K562 (cell line): ENCODE results near the gene NSDHL. TPM values are rescaled to one million over a fixed set of nuclear protein-coding genes. Genes with fewer than 3 reads are reported as not detected.

Experiments used
- ATAC-seq: fragments of 200-7000 bp; cut with Tn5 transposase; 3 replicates; pipeline ENCODE4 v1.9.1; 2020; ENCODE audit warnings: moderate library complexity
- BruUV-seq: library from RNA; stranded (reverse); fragments of 400-500 nt; replicated peaks from 2 replicates; lab custom pipeline; 2021; lab: Mats Ljungman, UMichigan
- CTCF ChIA-PET: fragments of 300-600 bp; formaldehyde crosslinking; extraction: SDS; loops from one replicate; lab custom pipeline; 2021; ENCODE audit warnings: low intra/inter-chr PET ratio; lab: Yijun Ruan, JAX
- POLR2A ChIA-PET: fragments of 300-600, 350-650 bp; sonication (Branson Sonifier 250); formaldehyde crosslinking; extraction: SDS; loops from one replicate; lab custom pipeline; 2021; ENCODE audit warnings: antibody characterized with exemption, inconsistent platforms; lab: Yijun Ruan, JAX
- DNase-seq, 4 experiments: peaks; one replicate each; pipeline versions ENCODE4 v3.0.0 to v3.0.0-alpha.2; 2011 to 2018; ENCODE audit warnings: low spot score in 3 of 4, mixed read lengths in 3 of 4; ENCODE audit errors: extremely low read depth in 1 of 4
- FAIRE-seq: peaks from 2 replicates; lab custom pipeline; 2011; peaks lifted over from hg19 to GRCh38; lab: Jason Lieb, UNC
- H2AFZ ChIP-seq: 2 replicates; pipeline ENCODE4 v1.6.0; 2011; ENCODE audit warnings: low read depth, low read length, control low read depth, inconsistent platforms
- H3K27ac ChIP-seq: fragments of 200-600 bp; 3 replicates; pipeline ENCODE4 v1.8.0; 2011; ENCODE audit warnings: low read depth, mild to moderate bottlenecking, control low read depth, inconsistent platforms, low read length, moderate library complexity, mixed read lengths; ENCODE audit errors: extremely low read depth
- H3K27me3 ChIP-seq, 2 experiments: fragments of 300-600 bp in 1 of 2; 2 replicates in 1 of 2; 3 replicates in 1 of 2; pipeline versions ENCODE4 v1.6.0 to v1.8.0; 2011; ENCODE audit warnings: inconsistent platforms in 2 of 2, low read length in 2 of 2, mild to moderate bottlenecking in 1 of 2, mixed read lengths in 1 of 2, moderate library complexity in 1 of 2; ENCODE audit not compliant: control insufficient read depth in 2 of 2, insufficient read depth in 2 of 2
- H3K36me3 ChIP-seq: fragments of 300-600 bp; 3 replicates; pipeline ENCODE4 v1.8.0; 2011; ENCODE audit warnings: mild to moderate bottlenecking, low read length, inconsistent platforms; ENCODE audit not compliant: control insufficient read depth, insufficient read depth
- H3K4me1 ChIP-seq, 2 experiments: fragments of 200-600 bp in 1 of 2; replicated peaks in 1 of 2; 2 replicates in 1 of 2; 3 replicates in 1 of 2; pipeline versions ENCODE4 v1.5.1 to v1.8.0; 2011; ENCODE audit warnings: inconsistent platforms in 2 of 2, low read length in 2 of 2, mild to moderate bottlenecking in 1 of 2, mixed read lengths in 1 of 2, moderate library complexity in 1 of 2; ENCODE audit not compliant: control insufficient read depth in 2 of 2, insufficient read depth in 2 of 2
- H3K4me2 ChIP-seq: 2 replicates; pipeline ENCODE4 v1.6.1; 2011; ENCODE audit warnings: low read length, control low read depth, inconsistent platforms, mixed read lengths; ENCODE audit not compliant: insufficient read depth
- H3K4me3 ChIP-seq: fragments of 200-600 bp; sonication (generic), shearing (Covaris generic); 2 replicates; pipeline ENCODE4 v1.5.1; 2016; ENCODE audit warnings: control low read depth, inconsistent platforms
- H3K79me2 ChIP-seq: fragments of 200-600 bp; 3 replicates; pipeline ENCODE4 v1.8.0; 2011; ENCODE audit warnings: low read length, inconsistent platforms; ENCODE audit not compliant: control insufficient read depth, insufficient read depth
- H3K9ac ChIP-seq, 2 experiments: 2 replicates each; pipeline versions ENCODE4 v1.6.0 to v1.6.1; 2011; ENCODE audit warnings: low read depth in 2 of 2, low read length in 2 of 2, control low read depth in 1 of 2, inconsistent platforms in 1 of 2, mild to moderate bottlenecking in 1 of 2, mixed read lengths in 1 of 2; ENCODE audit not compliant: insufficient read depth in 1 of 2
- H3K9me1 ChIP-seq: one replicate; pipeline ENCODE4 v1.6.0; 2011; ENCODE audit warnings: inconsistent platforms, mild to moderate bottlenecking, low read length, moderate library complexity; ENCODE audit not compliant: control insufficient read depth, insufficient read depth
- H3K9me3 ChIP-seq: replicated peaks from 2 replicates; pipeline ENCODE4 v1.5.1; 2011; ENCODE audit warnings: low read depth, low read length, inconsistent platforms; ENCODE audit not compliant: control insufficient read depth, insufficient read depth
- H4K20me1 ChIP-seq: replicated peaks from 2 replicates; pipeline ENCODE4 v1.6.1; 2011; ENCODE audit warnings: low read length, inconsistent platforms, mixed read lengths; ENCODE audit not compliant: control insufficient read depth, insufficient read depth
- BRCA1 ChIP-seq, 2 experiments: fragments of 450-650 bp in 1 of 2; sonication (generic) in 1 of 2; formaldehyde crosslinking in 1 of 2; IDR thresholded peaks; 2 replicates each; pipeline versions ENCODE4 v1.5.0 to v1.6.1; 2017 to 2020; ENCODE audit warnings: mild to moderate bottlenecking in 1 of 2, missing genetic modification reagents in 1 of 2
- CLOCK ChIP-seq: fragments of 250-450 bp; sonication (Bioruptor Pico); IDR thresholded peaks from 2 replicates; pipeline ENCODE4 v1.4.0; 2020; ENCODE audit warnings: mild to moderate bottlenecking, moderate library complexity, borderline replicate concordance
- MEIS2 ChIP-seq: fragments of 450-650 bp; IDR thresholded peaks from 2 replicates; pipeline ENCODE4 v1.6.1; 2014; ENCODE audit warnings: mild to moderate bottlenecking; ENCODE audit not compliant: partially characterized antibody
- WGBS: fragments of 100-300 bp; shearing (Covaris generic); methylation state at CpG from one replicate; pipeline ENCODE4 v1.1.6; 2016; ENCODE audit warnings: low coverage, mixed read lengths; ENCODE audit not compliant: insufficient coverage; ENCODE audit errors: missing lambda C conversion rate; 5-methylcytosine and 5-hydroxymethylcytosine counted together
- in situ Hi-C: fragments of 300-500 bp; cut with MboI; formaldehyde crosslinking; loops from 4 replicates; pipeline ENCODE4 v1.15.0; 2018; ENCODE audit warnings: inconsistent platforms, mixed read lengths
- intact Hi-C: fragments of 100-400 bp; cut with micrococcal nuclease; formaldehyde crosslinking; loops from 2 replicates; pipeline ENCODE4 v1.14.2; 2022
- polyA plus RNA-seq, 8 experiments: library from polyadenylated mRNA; depleted of rRNA in 4 of 8; stranded (reverse) in 5 of 8; unstranded in 3 of 8; fragments of >200 nt; fragmentation: Nextera tagmentation in 2 of 8; fragmentation: Illumina TruSeq in 1 of 8; extraction: Ambion mirVana in 2 of 8; extraction: Trizol in 1 of 8; gene quantifications; 2 replicates each; pipeline versions ENCODE4 v1.2.1 to v1.2.3, GENCODE V29; 2011 to 2014; ENCODE audit warnings: inconsistent platforms in 1 of 8, missing spikeins in 1 of 8
- total RNA-seq, 7 experiments: library from RNA; depleted of rRNA in 6 of 7; stranded (reverse); fragments of >200 nt in 6 of 7; fragmentation: Illumina TruSeq in 2 of 7; extraction: Trizol in 2 of 7; gene quantifications; 2 replicates each; pipeline versions ENCODE4 v1.2.1 to v1.2.3, GENCODE V29; 2011 to 2021; ENCODE audit warnings: low replicate concordance in 1 of 7

The NSDHL gene
- total and polyA plus RNA-seq, 9 of the 15 experiments (the other 6 are each of a cell fraction or from before 2014, with no cell fraction given) = 22.5 to 63.4 (median 40.8) TPM

- no peak for TF ChIP-seq MEIS2
- no peak for TF ChIP-seq CLOCK (CRISPR knock-in tag)
- no peak for TF ChIP-seq BRCA1 (IDR thresholded peaks at IDR 0.05)
- TF ChIP-seq BRCA1 (CRISPR knock-in tag; IDR thresholded peaks at IDR 0.05) = no peak
- intact Hi-C loops (no loop called here), in situ Hi-C loops (no loop called here)
- ATAC-seq (no peak), DNase-seq (no peak), FAIRE-seq (no peak)
- no peaks in the 10 kb centered on the region for H3K9me1 ChIP-seq
- H3K79me2 ChIP-seq = no peaks in the 10 kb centered on the region
- H3K9me3 ChIP-seq = no peaks in the 10 kb centered on the region
- no peak overlapping the region for H3K4me3 ChIP-seq
- H3K36me3 ChIP-seq = no peaks in the 10 kb centered on the region
- no TSS peak for BruUV-seq
- H2AFZ ChIP-seq = no peak overlapping the region
- WGBS = 61% methylated on average over 5 of the region's 5 CpGs
- H3K27me3 ChIP-seq = peaks cover 0 to 3% of the 10 kb centered on the region in 2 experiments; a peak in 2 of 5 replicates
- H3K27ac ChIP-seq = no peak overlapping the region
- CTCF ChIA-PET = interaction anchor here (2.6 kb wide), 1 partner anchor 176 kb away, joined by 14 read pairs; no protein-coding TSS in a partner anchor
- H3K4me2 ChIP-seq = no peak overlapping the region
- peaks cover 0 to 8% of the 10 kb centered on the region in 2 experiments; a peak in 2 of 5 replicates for H3K4me1 ChIP-seq
- no peaks in the 10 kb centered on the region for H4K20me1 ChIP-seq
- POLR2A ChIA-PET = interaction anchor here (1.3 kb wide), 1 partner anchor 9 kb away, joined by 4 read pairs; no protein-coding TSS in a partner anchor
- H3K9ac ChIP-seq = no peak overlapping the region
Observed at GRCh38 chrX:152818356-152818755, 12.5 kb upstream of the NSDHL start.
